Measurements from ENCODE around the gene SLC25A12. TPM values are rescaled to one million over a fixed set of nuclear protein-coding genes. Genes with fewer than 3 reads are reported as not detected.

SLC25A12 gene, protein sequence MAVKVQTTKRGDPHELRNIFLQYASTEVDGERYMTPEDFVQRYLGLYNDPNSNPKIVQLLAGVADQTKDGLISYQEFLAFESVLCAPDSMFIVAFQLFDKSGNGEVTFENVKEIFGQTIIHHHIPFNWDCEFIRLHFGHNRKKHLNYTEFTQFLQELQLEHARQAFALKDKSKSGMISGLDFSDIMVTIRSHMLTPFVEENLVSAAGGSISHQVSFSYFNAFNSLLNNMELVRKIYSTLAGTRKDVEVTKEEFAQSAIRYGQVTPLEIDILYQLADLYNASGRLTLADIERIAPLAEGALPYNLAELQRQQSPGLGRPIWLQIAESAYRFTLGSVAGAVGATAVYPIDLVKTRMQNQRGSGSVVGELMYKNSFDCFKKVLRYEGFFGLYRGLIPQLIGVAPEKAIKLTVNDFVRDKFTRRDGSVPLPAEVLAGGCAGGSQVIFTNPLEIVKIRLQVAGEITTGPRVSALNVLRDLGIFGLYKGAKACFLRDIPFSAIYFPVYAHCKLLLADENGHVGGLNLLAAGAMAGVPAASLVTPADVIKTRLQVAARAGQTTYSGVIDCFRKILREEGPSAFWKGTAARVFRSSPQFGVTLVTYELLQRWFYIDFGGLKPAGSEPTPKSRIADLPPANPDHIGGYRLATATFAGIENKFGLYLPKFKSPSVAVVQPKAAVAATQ
- total RNA-seq (2022; extraction: Qiagen RNA extraction; ENCODE audit: low read depth): 12.9 to 15.4 TPM (median 13.9 TPM) in 5 replicates

DNA sequence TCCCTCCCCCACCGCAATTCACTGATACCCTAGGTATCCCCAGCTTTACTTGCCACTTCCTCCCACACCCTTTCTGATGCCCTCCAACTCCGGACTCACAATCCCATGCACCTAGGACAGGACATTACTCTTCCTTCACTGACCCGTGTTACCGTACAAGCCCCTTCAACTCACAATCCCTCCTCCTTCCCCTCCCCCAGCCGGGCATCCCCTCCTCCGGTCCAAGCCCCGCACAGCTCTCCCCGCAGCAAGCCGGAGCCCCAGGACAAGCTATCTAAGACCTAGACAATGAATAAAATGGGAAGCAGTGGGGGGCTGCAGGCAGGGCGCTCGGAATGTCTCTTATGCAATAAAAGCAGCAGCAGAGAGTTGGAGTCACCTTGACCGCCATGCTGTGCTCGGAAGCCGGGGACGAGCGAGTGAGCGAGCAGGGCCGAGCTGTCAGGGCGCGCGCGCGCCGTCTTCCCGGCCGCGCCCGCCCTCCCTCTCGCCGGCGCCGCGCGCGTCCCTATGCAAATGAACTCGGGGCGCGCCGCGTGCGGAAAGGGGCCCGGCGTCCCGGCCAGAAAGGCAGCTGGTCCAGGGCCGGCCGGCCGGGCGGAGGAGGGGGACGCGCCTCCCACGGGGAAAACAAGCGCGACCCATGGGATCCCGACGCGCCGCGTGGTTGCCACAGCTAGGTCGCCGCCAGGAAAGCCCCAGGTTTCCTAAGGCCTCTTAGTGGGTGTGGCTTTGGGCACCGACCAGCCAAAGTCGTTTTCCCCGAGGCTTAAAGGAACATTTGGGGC lies at the start of gene SLC25A12:
SLC25A12 (minus strand) TSS at position 421 of the 788 bp plus-strand sequence; CDS start at position 391, 30 bp downstream.

DNA sequence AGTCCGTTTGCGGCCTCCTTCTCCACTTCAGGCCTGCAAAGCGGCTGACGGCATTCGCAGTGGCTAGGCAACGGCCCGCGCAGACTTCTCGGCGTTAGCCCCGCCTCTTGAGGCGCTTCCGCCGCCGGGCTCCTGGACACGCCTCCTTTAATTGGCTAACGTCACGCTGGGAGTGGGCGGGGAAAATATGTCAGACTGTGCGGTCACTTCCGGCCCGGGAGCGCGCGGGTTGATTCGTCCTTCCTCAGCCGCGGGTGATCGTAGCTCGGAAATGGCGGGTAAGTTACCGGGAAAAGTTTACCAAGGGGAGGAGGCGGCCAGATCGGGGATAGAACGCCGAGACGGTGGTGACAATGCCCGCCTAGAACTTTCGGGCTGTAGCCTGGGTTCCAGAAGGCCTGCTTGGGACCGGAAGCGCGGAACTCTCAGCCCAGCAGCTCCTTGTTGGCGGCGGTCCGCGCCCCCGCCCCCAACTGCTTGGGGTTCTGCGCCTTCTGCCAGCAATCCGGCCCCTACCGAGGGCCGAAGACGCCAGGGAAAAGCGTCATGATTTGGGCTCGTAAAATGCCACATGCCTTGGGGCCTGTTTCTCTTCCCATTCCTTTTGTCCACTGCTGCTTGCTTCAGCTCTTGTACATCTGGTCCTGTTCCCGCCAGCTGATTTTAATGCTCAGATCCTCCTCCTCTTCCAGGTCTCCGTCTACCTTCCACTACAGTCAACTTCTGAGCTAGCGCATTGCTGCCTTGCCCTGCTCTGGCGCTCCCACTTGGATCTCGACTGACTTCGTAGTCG lies 28.4 kb upstream of the SLC25A12 start, which contains the start of gene HAT1:
HAT1 (plus strand) TSS at position 232 of the 793 bp plus-strand sequence; CDS start at position 272, 40 bp downstream.

Other genes with a start within 250 kb of the SLC25A12 start
- gene DYNC1I2, start 206.8 kb downstream of the SLC25A12 start, total RNA-seq (2022; extraction: Qiagen RNA extraction; ENCODE audit: low read depth): 58.0 to 76.6 TPM (median 72.0 TPM) in 5 replicates
- 62.7 to 76.1 TPM (median 72.4 TPM) in 5 replicates for gene HAT1, start 28.2 kb upstream of the SLC25A12 start, total RNA-seq (2022; extraction: Qiagen RNA extraction; ENCODE audit: low read depth)
- 2.2 to 3.1 TPM (median 2.6 TPM) in 5 replicates for gene METAP1D, start 105.7 kb upstream of the SLC25A12 start, total RNA-seq (2022; extraction: Qiagen RNA extraction; ENCODE audit: low read depth)
- gene DLX1, start 191.3 kb upstream of the SLC25A12 start, total RNA-seq (2022; extraction: Qiagen RNA extraction; ENCODE audit: low read depth): 2.0 to 3.4 TPM (median 3.1 TPM) in 5 replicates
- gene DLX2, start 208.7 kb upstream of the SLC25A12 start, total RNA-seq (2022; extraction: Qiagen RNA extraction; ENCODE audit: low read depth): 0.40 to 0.81 TPM (median 0.61 TPM) in 5 replicates

Data from A549 treated with GW870086 at 1 μM for 4 hours (cell line).